HepG2 (cell line): ENCODE measurements around the gene LHX3. TPM values are rescaled to one million over a fixed set of nuclear protein-coding genes. Genes with fewer than 3 reads are reported as not detected.
A peak's percentile ranks its signal among the peaks of the same experiment; 100 is the strongest.

ENCODE experiments used
- ATAD3A ChIP-seq: sonication (generic); formaldehyde crosslinking; IDR thresholded peaks from 2 replicates; pipeline ENCODE4 v1.4.0; 2020; ENCODE audit warnings: missing genetic modification reagents
- CBFB ChIP-seq: sonication (generic); formaldehyde crosslinking; IDR thresholded peaks from 2 replicates; pipeline ENCODE4 v1.4.0; 2020; ENCODE audit warnings: missing genetic modification reagents
- E2F5 ChIP-seq: sonication (generic); formaldehyde crosslinking; conservative IDR thresholded peaks from 2 replicates; pipeline ENCODE4 v1.4.0; 2020; ENCODE audit warnings: missing genetic modification reagents
- HES4 ChIP-seq: sonication (generic); formaldehyde crosslinking; IDR thresholded peaks from 2 replicates; pipeline ENCODE4 v1.9.0; 2021; ENCODE audit warnings: mild to moderate bottlenecking, missing genetic modification reagents, borderline replicate concordance
- HIVEP1 ChIP-seq: sonication (generic); formaldehyde crosslinking; IDR thresholded peaks from 2 replicates; pipeline ENCODE4 v1.4.0; 2020; ENCODE audit warnings: mild to moderate bottlenecking, missing genetic modification reagents
- KDM5B ChIP-seq: sonication (generic); formaldehyde crosslinking; IDR thresholded peaks from 2 replicates; pipeline ENCODE4 v1.4.0; 2020; ENCODE audit warnings: missing genetic modification reagents, mild to moderate bottlenecking, borderline replicate concordance
- MXD1 ChIP-seq: sonication (generic); formaldehyde crosslinking; IDR thresholded peaks from 2 replicates; pipeline ENCODE4 v1.4.0; 2020; ENCODE audit warnings: mild to moderate bottlenecking, missing genetic modification reagents
- REST ChIP-seq, 2 experiments: IDR thresholded peaks; 2 replicates each; pipeline ENCODE4 v1.6.1; 2011 to 2012; ENCODE audit warnings: low read length in 2 of 2, borderline replicate concordance in 1 of 2, low read depth in 1 of 2, mild to moderate bottlenecking in 1 of 2, moderate library complexity in 1 of 2
- ZNF207 ChIP-seq: fragments of 450-650 bp; IDR thresholded peaks from 2 replicates; pipeline ENCODE4 v1.6.1; 2016; ENCODE audit warnings: antibody characterized with exemption, borderline replicate concordance
- ZNF777 ChIP-seq: sonication (generic); formaldehyde crosslinking; IDR thresholded peaks from 2 replicates; pipeline ENCODE4 v1.4.0; 2020; ENCODE audit warnings: missing genetic modification reagents
- polyA plus RNA-seq, 8 experiments: library from polyadenylated mRNA; depleted of rRNA in 3 of 8; stranded (reverse) in 7 of 8; unstranded in 1 of 8; fragments of >200 nt; fragmentation: Illumina TruSeq in 4 of 8; extraction: Trizol in 4 of 8; gene quantifications; 2 replicates each; pipeline versions ENCODE4 v1.2.1 to v1.2.3, GENCODE V29; 2011 to 2016; ENCODE audit warnings: low read depth in 4 of 8, missing spikeins in 1 of 8, mixed read lengths in 1 of 8; ENCODE audit not compliant: insufficient read depth in 1 of 8
- total RNA-seq, 5 experiments: library from RNA; depleted of rRNA; stranded (reverse); fragments of >200 nt; fragmentation: Illumina TruSeq; extraction: Trizol; gene quantifications; 2 replicates each; pipeline ENCODE4 v1.2.3, GENCODE V29; 2016; ENCODE audit warnings: low read depth in 1 of 5
- TF ChIP-seq, protein P1 (sequence below): sonication (generic); formaldehyde crosslinking; IDR thresholded peaks from one replicate; pipeline ENCODE4 v1.5.1; 2020; ENCODE audit warnings: mild to moderate bottlenecking, missing genetic modification reagents; ENCODE audit errors: not compliant biosample characterization
- TF ChIP-seq, protein P2 (sequence below): sonication (generic); formaldehyde crosslinking; IDR thresholded peaks from 2 replicates; pipeline ENCODE4 v1.4.0; 2020; ENCODE audit warnings: mild to moderate bottlenecking, missing genetic modification reagents
- TF ChIP-seq, protein P3 (sequence below): sonication (generic); formaldehyde crosslinking; IDR thresholded peaks from 2 replicates; pipeline ENCODE4 v1.8.1; 2023; ENCODE audit warnings: missing genetic modification reagents, mild to moderate bottlenecking, borderline replicate concordance

Gene LHX3
- total and polyA plus RNA-seq, 2 of the 13 experiments (the other 11 are each of a cell fraction or from before 2014, with no cell fraction given) = not detected

DNA sequence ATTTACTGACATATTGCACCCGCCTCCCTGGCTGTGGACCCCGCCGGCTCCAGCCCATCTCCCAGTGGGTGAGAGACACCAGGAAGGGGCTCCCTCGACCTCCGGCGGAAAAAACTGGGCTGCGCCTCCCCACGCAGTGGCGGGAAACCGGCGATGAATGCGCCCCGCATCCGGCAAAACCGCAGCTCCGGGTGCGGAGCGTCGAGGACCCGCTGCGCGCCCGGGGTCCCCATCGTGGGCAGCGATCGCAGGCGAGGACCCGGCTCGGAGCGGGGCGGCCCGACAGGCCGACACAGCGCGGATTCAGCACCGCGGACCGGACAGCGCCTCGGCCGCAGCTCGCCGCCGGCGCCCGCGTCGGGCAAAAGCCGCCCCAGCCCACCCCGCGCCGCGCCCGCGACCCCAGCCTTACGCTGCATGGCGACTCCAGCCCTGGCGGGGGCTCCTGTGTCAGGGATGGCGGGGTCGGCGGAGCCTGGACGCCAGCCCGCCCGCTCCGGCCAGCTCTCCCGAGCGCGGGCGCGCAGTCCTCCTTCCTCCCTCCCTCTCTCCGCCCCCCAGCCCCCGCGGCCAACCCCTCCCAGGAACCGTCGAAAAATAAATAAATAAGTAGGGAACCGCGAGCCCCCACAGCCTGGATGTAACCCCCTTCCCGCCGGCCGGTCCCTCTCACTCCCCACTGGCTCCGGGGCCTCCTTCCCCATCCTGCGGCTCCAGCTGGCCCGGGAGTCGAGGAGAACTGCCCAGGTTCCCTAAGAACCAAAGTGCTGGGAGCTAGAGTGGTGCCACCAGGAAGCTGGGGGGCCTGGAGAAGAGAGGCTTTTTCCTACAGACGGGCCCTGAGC is 3.1 kb downstream of the LHX3 start (continued):
- TF ChIP-seq REST (IDR thresholded peaks at IDR 0.05; ENCODE audit: borderline replicate concordance in 1 of 2, low read depth in 1 of 2, low read length in 2 of 2) = peak; percentile 92 to 95
- TF ChIP-seq, protein P1, sequence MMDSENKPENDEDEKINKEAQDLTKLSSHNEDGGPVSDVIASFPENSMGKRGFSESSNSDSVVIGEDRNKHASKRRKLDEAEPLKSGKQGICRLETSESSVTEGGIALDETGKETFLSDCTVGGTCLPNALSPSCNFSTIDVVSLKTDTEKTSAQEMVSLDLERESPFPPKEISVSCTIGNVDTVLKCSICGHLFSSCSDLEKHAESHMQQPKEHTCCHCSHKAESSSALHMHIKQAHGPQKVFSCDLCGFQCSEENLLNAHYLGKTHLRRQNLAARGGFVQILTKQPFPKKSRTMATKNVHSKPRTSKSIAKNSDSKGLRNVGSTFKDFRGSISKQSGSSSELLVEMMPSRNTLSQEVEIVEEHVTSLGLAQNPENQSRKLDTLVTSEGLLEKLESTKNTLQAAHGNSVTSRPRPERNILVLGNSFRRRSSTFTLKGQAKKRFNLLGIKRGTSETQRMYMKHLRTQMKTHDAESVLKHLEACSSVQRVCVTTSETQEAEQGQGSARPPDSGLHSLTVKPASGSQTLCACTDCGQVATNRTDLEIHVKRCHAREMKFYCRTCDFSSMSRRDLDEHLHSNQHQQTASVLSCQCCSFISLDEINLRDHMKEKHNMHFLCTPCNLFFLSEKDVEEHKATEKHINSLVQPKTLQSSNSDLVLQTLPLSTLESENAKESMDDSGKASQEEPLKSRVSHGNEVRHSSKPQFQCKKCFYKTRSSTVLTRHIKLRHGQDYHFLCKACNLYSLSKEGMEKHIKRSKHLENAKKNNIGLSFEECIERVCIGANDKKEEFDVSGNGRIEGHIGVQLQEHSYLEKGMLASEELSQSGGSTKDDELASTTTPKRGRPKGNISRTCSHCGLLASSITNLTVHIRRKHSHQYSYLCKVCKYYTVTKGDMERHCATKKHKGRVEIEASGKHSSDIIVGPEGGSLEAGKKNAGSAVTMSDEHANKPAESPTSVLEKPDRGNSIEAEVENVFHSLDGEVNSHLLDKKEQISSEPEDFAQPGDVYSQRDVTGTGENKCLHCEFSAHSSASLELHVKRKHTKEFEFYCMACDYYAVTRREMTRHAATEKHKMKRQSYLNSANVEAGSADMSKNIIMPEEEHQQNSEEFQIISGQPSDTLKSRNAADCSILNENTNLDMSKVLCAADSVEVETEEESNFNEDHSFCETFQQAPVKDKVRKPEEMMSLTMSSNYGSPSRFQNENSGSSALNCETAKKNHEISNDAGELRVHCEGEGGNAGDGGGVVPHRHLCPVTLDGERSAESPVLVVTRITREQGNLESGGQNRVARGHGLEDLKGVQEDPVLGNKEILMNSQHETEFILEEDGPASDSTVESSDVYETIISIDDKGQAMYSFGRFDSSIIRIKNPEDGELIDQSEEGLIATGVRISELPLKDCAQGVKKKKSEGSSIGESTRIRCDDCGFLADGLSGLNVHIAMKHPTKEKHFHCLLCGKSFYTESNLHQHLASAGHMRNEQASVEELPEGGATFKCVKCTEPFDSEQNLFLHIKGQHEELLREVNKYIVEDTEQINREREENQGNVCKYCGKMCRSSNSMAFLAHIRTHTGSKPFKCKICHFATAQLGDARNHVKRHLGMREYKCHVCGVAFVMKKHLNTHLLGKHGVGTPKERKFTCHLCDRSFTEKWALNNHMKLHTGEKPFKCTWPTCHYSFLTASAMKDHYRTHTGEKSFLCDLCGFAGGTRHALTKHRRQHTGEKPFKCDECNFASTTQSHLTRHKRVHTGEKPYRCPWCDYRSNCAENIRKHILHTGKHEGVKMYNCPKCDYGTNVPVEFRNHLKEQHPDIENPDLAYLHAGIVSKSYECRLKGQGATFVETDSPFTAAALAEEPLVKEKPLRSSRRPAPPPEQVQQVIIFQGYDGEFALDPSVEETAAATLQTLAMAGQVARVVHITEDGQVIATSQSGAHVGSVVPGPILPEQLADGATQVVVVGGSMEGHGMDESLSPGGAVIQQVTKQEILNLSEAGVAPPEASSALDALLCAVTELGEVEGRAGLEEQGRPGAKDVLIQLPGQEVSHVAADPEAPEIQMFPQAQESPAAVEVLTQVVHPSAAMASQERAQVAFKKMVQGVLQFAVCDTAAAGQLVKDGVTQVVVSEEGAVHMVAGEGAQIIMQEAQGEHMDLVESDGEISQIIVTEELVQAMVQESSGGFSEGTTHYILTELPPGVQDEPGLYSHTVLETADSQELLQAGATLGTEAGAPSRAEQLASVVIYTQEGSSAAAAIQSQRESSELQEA (CRISPR knock-in tag) = no peak
- no peak for TF ChIP-seq CBFB (CRISPR knock-in tag)
- no peak for TF ChIP-seq HIVEP1
- 0 out of 2 replicates have a peak, but pooled peaks have one; percentile 38 for TF ChIP-seq E2F5 (CRISPR knock-in tag)
- TF ChIP-seq, protein P2, sequence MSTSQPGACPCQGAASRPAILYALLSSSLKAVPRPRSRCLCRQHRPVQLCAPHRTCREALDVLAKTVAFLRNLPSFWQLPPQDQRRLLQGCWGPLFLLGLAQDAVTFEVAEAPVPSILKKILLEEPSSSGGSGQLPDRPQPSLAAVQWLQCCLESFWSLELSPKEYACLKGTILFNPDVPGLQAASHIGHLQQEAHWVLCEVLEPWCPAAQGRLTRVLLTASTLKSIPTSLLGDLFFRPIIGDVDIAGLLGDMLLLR (CRISPR knock-in tag) = 0 out of 2 replicates have a peak, but pooled peaks have one; percentile 33
- 0 out of 2 replicates have a peak, but pooled peaks have one; percentile 26 for TF ChIP-seq KDM5B
- no peak for TF ChIP-seq ATAD3A (CRISPR knock-in tag)
- 0 out of 2 replicates have a peak, but pooled peaks have one; percentile 61 for TF ChIP-seq HES4 (CRISPR knock-in tag)
- 0 out of 2 replicates have a peak, but pooled peaks have one; percentile 30 for TF ChIP-seq ZNF777 (CRISPR knock-in tag)
- TF ChIP-seq, protein P3, sequence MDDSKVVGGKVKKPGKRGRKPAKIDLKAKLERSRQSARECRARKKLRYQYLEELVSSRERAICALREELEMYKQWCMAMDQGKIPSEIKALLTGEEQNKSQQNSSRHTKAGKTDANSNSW = no peak
- no peak for TF ChIP-seq ZNF207
- TF ChIP-seq MXD1 (CRISPR knock-in tag) = 0 out of 2 replicates have a peak, but pooled peaks have one; percentile 45
